DMS79 (cell line): ENCODE measurements around the gene COL25A1.
"Not testable (repeated sequence)": the region's sequence is repeated elsewhere in the genome, so short reads cannot be mapped to it uniquely, and the experiment has no call there.

ENCODE experiments used
- DNase-seq: peaks from one replicate; lab custom pipeline; 2025; lab: John Stamatoyannopoulos, UW

COL25A1 gene

DNA sequence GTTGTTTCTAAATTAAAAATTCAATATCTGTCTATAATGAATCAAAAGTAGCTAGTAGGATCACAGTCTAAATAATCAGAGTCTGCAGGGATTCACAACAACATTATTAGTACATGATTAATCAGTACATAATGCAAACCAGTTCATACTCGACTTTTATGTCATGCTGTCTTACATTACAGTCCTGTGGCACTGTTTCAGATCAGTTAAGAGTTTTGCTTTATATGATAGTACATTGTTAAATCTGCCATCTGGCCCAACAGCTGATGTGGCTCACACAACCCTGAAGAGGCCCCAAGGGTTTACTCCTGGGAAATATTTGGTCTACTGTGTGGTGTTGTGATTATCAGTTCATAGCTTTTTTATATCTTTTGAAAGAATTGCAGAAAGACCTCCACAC lies 292.5 kb downstream of the COL25A1 start:
- no peak for DNase-seq

GRCh38 chr4:109007976-109008375 lies 294.5 kb downstream of the COL25A1 start:
- no peak for DNase-seq

DNA sequence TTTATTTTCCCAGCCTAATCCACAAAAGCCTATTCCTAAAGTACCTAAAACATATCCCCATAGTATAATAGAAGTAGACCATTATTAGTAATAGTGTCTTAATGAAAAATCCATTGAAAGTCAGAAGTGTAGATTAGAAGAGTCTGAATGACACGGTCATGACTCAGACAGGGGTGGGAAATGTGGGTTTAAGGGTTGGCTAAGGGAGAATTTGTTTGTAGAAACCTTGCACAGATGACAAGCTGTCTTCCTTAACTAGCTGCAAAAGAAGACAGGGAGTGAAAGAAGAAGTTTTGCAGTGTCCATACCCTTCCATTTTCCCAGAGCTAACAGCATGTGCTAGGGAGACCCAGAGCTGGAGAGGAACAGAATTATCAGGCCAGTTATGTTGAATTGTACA lies 296.9 kb downstream of the COL25A1 start:
- DNase-seq: no peak

- DNase-seq: no peak
Observed at GRCh38 chr4:109004418-109004817, 298.0 kb downstream of the COL25A1 start.

DNA sequence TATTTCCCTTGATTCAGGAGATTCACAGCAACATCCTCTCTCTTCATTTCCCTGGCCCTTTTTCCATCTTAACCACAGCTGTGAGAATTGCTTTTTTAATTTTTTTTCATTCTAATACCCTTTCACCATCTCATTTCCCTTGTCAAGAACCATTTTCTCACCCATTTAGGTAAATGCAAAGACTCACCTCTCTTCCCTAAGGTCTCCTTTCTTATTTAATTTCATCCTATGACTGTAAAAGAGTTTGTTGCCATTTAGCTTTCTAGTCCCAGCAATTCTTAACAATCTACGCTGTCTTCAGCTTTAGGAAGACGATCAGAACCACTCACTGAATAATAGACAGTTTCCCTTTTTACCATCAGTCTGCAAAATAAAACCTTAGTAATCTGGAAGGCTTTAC lies 298.5 kb downstream of the COL25A1 start:
- DNase-seq: no peak

DNA sequence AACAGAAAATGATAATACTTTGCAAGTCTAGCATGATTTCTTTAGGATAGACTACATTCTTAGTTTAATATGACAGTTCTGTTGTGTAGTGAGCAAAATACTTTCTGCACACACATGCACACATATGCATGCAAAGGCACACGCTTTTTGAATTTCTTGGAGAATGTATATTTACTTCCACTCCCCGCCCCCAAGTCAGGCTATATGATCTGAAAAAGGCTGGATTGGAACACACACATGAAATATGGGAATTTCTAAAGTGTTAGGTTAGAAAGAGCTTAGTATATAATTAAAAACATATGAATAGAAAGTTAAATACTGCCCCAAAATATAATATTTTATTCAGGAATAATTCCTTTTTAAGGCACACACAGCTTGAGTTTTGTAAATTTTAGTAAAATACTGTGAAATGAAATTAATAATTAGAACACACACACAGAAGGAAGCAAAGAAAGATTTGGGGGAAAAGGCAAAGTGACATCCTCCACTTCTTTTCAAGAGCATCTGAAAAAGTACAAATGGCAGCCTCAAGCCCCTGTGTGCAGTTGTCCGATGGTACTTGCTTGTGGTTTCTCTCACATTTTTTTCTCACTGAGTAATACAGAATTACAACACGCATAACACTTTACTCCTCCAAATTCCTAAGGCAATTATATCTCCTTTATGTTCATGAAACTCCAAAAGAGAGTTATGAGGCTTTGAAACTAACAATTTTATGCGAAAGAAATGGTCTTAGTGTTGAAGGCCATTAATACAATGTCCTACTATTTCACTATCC lies 310.7 kb downstream of the COL25A1 start:
- no peak for DNase-seq

DNA sequence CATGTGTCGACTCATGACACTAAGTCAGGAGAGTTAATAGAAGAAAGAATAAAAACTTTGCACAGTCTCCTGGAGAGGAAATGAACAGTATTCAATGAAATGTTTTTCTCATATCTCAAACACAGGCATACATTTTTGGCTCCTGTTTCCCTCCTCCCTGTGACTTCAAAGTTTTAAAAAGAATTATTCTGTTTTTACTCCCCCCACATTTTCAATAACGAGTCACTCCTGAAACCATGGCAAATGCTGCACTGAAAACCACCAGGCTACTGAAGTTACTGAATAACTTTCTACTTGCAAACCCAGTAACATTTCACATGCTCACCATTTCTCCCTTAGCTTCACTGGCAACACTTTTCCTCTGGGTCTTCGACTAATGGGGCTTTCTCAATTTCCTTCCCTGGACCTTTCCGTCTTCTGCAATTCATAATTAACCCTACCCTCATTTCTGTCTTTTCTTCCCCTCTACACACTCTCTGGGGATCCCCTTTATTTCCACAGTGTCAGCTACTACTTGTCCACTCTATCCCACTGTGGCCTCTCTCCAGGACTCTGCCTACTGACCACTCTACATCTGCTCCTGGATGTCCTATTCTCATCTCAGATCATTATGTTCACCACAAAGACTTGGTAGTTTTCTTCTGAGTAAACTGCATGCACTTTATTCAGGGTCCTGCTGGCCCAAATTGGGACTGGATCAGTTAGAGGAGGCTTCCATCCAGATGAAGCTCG lies 313.8 kb downstream of the COL25A1 start:
- DNase-seq: no peak

GRCh38 chr4:108984495-108984894 lies 318.0 kb downstream of the COL25A1 start:
- not testable (repeated sequence) for DNase-seq

GRCh38 chr4:108982402-108983185 lies 319.9 kb downstream of the COL25A1 start:
- DNase-seq: no peak

DNA sequence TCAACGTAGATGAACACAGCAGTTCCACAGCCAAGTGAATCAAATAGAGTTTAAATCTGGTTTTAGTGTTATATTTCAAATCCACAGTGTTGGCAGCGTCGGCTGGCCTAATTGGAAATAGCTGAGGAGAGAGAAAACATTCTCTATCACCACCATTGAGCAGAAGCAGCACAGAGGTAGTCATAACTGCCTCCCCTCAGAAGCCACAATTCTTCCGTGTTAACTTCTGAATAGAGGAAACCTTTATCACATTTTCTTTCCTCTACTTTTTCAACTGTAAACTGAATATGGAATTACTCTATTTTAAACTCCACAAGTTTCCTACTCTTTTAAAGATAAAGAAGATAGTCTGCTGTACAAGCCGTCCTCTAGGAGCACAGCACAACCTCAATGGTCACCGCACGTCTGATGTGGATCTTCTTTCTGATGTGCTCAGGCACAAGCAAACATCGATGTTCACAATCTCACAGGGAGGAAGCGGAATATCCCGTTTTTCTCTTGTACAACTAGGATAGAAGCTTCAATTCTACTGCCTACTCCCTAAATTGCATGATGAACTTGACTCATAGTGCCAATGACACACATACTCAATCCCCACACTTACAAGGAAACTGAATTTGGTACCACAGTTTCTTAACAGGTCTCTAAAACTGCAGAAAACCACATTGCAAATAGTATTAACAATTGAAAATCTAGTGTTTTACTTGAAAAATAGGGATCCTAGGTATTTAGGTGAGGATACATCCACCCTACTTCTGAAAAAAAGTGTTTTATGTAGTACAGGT lies 321.8 kb downstream of the COL25A1 start:
- no peak for DNase-seq

GRCh38 chr4:108979759-108980158 lies 322.7 kb downstream of the COL25A1 start:
- no peak for DNase-seq

- DNase-seq: no peak
Observed at GRCh38 chr4:108978066-108978465, 324.4 kb downstream of the COL25A1 start.

- DNase-seq: no peak
Observed at GRCh38 chr4:108972613-108973283, 329.7 kb downstream of the COL25A1 start.

DNA sequence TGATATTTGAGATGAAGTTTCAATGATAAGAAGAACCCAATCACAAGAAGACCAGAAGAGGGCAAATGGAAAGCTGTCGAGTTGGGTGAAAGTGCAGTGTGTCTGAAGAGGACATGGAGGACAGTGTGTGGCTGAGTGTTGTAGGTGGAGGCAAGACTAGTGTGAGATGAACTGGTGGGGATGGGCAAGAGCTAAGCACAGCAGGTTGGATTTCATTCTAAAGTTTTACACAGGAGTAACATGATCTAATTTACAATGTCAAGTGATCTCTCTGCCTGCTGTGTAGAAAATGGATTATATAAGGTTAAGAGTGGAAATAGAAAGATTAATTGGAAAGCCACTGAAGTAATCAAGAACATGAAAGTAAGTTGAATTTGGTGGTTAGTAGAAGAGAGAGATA lies 331.0 kb downstream of the COL25A1 start:
- no peak for DNase-seq

DNA sequence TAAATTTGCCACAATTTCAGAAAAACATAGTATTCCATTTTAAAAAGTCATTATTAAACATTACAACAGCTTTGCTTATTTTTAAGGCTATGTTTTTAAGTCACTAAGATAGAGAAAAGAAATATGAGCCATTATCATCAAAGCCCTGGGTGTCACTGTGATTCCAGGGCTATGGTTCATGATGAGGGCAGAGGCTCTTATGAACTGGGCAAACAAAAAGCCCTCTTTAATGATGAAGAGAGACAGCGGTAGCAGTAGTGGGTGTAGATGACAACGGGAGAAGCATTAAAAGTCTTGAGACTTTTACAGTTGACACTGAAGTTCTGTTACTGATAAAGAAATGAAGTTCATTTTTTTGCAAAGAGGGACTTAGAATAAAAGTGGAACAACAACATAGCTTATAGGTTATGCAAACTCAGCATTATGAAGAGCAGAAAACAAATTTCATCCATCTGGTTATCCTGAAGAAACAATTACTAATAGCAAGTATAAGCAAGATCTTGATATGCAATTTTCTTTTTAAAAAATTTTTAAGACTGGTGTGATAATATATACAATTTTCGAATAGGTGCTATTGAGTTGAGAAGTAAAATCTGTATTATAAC lies 336.9 kb downstream of the COL25A1 start:
- DNase-seq: no peak

- DNase-seq: no peak
Observed at GRCh38 chr4:108965016-108965415, 337.4 kb downstream of the COL25A1 start.

DNA sequence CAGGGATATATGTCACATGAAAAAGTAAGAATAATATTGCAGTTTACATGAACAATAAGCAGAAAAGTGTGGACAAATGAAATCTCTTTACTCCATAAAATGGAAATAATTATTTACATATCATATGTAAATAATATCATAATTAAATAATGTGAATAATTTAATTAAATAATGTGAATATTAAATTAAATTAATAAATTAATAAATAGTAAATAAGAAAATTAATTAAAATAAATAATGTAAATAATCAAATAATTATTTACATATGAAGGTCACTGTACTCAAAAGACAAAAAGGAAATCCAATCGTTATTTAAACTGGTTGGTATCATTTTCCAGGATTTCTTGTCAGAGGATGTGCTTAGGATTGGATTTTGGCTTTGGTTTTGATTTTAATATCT lies 338.5 kb downstream of the COL25A1 start:
- no peak for DNase-seq

- DNase-seq: no peak
Observed at GRCh38 chr4:108959491-108959890, 343.0 kb downstream of the COL25A1 start.

DNA sequence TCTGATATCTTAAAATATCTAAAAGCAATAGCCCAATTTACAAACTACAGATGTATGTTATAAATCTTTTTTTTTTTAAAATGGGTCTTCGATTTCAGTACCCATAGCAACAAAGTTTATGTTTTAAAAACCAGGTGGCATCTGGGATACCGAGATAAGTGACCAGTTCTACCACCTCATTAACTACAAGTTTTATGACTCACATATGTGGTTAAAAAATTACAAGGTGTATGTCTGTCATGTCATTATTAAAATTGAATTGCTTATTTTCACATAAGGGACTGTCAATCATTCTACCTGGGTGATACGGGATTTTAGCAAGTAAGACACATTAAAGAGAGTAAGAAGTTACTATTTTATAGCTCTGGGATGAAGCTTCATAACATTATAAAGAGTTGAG lies 347.6 kb downstream of the COL25A1 start:
- DNase-seq: no peak

DNA sequence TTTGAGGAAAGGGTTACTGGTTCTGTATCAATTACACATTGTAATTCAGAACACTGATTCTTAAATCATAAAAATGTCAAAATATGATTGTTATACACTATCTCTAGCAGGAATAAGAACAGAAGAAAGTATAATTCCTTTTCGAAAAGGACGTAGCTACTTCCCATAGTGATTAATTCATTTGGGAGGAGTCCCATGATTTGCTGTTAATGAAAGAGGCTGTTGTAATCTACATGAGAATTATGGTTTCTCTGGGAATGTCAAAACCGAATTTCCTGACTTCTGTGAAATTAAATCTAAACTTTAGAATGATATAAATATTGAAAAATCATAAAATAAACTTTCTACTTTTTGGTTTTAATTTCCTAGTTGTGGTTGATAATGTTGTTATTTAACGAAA lies 348.5 kb downstream of the COL25A1 start:
- DNase-seq: no peak
